Stimulated activated CD8-positive, alpha-beta memory T cell treated with anti-CD3 and anti-CD28 coated beads, Interleukin-15, amount 100 ng/mL, for 24 hours (primary cell): ENCODE measurements around the gene DDX56.
"Not testable (repeated sequence)": the region's sequence is repeated elsewhere in the genome, so short reads cannot be mapped to it uniquely, and the experiment has no call there.

Source experiments
- DNase-seq: peaks from one replicate; pipeline ENCODE4 v3.0.0-alpha.2; 2020; ENCODE audit warnings: low read depth

The DDX56 gene

DNA sequence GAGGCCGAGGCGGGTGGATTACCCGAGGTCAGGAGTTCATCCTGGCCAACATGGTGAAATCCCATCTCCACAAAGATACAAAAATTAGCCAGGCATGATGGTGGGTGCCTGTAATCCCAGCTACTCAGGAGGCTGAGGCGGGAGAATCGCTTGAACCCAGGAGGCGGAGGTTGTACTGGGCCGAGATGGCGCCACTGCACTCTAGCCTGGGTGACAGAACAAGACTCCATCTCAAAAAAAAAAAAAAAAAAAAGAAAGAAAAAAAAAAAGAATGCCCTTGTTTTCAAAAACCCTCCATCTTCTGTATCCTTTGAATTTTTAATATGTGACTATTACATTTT is 11.1 kb downstream of the DDX56 start:
- DNase-seq: not testable (repeated sequence)

DNA sequence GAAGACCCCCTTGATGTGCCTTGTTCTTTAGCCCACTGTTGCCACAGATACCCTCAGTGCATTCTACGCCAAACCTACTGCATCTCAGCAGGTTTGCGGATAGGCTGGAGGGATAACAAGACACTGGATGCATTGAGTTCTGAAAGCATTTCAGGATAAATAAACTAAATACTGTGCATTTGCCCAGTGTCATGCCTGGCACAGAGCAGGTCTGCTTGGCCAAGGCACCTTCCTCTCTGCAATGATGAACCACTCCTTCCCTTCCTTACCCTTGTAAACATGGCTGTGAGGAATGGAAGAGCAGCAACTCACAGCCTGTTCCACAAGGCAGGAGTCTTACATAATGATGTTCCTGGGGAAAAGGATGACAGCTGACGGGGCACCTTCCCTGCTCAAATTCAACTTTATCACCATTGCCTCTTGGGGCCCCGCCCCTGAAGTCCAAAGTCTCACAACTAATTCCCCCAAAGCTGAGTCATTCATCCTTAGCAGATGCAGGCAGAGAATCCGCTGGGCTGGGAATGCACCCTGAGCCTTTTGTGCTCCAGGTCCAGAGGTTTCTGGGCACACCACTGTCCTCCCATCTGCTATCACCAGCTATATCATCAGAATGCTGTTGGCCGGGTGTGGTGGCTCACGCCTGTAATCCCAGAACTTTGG is 11.6 kb downstream of the DDX56 start:
- DNase-seq: no peak

GRCh38 chr7:44561481-44561880 is 12.2 kb downstream of the DDX56 start:
- DNase-seq: no peak

DNA sequence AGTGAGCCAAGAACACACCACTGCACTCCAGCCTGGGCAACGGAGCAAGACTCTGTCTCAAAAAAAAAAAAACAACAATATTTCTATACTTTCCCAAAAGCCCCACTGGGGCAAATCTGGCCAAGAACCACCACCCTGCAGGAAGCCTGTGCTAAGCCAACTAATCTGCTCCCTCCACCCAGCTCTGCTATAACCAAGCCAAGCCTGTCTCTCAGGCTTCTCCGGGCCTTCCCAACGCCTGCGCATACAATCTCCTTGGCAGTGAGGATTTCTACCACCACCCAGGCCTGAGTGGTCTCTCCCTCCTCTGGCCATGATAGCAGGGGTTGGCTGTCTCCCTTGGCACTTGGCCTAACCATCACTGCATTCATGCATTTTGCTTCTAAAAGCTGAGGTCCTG is 14.2 kb downstream of the DDX56 start:
- no peak for DNase-seq

DNA sequence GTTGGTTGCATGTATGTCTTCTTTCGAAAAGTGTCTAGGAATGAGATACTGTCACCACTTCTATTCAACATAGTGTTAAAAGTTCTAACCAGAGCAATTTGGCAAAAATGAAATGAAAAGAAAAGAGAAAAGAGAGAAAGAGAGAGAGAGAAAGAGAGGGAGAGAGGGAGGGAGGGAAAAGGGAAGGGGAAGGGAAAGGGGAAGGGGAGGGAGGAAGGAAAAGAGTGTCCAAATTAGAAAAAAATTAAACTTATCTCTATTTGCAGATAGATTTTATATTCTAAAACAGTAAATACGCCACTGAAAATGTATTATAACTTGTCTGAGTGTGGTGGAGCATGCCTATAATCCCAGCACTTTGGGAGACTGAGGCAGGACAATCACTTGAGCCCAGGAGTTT is 16.2 kb downstream of the DDX56 start:
- DNase-seq: no peak

DNA sequence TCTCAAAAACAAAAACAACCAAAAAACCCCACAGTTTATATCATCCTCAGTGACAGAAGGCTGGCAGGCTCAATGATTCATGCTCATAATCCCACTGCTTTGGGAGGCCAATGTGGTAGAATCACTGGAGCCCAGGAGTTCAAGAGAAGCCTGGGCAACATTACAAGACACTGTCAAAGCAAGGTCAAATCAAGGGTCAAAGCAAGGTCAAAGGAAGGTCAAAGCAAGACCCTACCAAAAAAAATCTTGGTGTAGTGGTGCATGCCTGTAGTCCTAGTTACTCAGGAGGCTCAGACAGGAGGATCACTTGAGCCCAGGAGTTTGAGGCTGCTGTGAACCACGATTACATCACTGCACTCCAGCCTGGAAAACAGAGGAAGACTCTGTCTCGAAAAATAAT is 18.4 kb downstream of the DDX56 start:
- DNase-seq: no peak

- DNase-seq: not testable (repeated sequence)
Measured at GRCh38 chr7:44552473-44553005, 21.2 kb downstream of the DDX56 start.

DNA sequence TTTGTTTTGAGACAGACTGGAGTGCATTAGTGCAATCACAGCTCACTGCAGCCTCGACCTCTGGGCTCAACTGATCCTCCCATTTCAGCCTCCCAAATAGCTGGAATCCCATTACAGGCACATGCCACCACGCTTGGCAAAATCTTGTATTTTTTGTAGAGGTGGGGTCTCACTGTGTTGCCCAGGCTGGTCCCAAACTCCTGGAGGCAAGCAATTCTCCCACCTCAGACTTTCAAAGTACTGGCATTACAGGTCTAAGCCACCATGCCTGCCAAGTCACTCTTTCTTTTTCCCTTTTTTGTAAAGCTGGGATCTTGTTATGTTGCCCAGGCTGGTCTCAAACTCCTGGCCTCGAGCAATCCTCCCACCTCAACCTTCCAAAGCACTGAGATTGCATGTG is 24.3 kb downstream of the DDX56 start:
- DNase-seq: no peak

GRCh38 chr7:44548893-44549292 is 24.8 kb downstream of the DDX56 start:
- DNase-seq: no peak

- DNase-seq: no peak
Measured at GRCh38 chr7:44547536-44548231, 26.0 kb downstream of the DDX56 start.

DNA sequence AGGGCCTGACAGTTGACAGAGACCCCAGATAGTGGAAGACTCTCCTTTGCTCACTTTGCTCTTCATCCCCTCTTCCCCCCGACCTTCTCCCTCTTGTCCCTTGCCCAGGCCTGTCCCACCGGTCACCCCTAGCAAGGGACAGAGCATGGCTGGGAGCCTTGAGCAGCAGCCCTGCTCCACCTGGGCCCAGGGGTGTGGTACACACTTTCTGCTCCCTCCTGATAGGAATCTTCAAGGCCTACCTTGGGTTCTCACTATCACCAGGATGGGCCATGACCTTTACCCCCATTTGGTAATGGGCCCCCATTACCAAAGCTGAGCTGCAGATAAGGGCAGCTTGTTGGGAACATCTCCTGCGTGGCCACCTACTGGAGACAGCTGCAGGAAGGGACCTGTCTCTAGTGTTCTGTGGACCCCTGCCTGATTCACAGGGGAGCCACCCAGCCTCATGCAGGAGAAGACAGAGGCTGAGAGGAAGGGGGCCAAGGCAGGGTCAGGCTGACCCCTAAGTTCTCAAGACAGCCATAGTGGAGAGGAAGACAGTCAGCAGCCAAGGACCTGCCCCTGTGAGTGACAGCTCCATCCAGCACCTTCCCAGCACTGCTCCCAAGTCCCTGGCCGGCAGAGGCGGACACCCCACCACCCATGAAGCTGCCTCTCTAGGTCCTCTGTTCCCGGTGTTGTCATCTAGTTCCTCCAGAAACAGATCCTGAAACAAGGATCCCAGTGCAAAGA is 31.7 kb downstream of the DDX56 start:
- no peak for DNase-seq

DNA sequence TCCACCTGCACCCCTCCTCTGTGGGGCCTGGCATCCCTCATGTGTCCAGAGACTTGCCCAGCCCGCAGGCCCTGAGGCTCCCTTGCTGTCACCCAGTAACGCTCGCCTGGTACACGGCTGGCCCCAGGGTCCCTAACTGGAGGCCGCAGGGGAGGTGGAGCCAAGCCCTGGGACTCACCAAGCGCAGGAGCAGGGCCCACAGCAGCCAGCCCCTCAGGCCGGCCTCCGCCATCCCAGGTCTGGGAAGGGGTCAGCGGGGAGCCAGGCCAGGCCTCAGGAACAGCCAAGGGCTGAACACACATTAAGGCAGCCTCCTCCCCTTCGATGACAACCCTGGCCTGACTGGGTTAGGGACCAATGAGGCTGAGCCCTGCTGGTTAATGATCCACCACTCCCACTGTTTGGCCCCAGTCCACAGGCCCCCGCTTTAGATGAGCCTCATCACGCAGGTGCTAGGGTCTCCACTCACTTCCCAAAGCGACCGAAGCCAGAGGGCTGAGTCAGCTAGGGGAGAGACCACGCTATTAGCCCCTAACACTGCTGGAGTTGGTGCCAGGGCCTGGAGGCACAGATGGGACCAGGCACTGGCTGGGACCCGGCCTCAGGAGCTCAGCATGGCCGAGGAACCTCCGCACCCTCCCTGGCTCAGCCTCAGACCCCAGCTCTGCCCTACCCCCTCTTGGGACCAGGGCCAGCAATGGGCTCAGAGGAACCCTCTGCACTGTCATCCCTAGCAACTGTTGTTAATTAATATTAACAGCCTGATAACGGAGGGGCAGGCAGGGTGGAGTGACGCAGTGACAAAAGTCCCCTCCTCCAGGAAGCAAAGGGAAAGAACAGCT is 32.5 kb downstream of the DDX56 start, which contains the start of gene NPC1L1:
NPC1L1 (minus strand) TSS at position 303 of the 842 bp plus-strand sequence; CDS start at position 232, 71 bp downstream.
- DNase-seq: no peak

GRCh38 chr7:44540592-44541027 is 33.1 kb downstream of the DDX56 start:
- DNase-seq: no peak

DNA sequence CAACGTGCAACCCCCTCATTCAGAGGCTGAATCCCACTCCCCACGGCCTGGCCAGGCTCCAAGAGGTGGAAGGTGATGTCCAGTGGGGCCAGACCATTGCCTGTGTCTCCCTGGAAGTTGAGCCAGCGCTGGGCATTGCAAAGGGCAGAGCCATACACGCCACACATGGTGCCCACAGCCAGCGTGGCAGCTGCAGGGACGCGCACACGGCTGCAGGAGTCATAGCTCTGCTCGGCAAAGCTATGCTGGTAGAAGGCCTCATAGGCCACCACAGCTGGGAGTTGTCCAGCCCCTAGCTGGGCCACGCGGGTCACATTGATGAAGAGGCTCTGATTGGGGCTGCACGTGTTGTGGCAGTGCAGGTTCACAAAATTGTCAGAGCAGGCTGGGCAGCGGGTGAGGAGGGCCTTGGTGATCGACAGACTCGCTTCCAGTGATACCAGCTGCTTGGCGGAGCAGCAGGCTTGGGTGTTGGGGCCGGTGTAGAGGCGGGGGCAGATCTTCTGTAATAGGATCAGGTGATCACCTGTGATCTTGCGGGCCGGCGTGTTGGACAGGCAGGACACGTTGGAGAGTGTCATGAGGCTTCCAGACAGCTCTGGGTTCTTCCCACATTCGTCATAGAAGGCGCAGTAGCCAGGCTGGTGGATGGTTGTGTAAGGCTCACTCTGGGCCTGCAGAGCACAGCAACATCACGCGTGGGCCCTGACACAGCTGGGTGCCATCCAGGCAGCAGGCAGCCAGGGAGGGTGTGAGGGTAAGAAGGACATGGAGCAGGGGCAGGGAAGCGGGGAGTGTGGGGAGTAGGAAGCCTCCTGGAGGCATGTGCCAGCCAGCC is 33.8 kb downstream of the DDX56 start:
- no peak for DNase-seq

DNA sequence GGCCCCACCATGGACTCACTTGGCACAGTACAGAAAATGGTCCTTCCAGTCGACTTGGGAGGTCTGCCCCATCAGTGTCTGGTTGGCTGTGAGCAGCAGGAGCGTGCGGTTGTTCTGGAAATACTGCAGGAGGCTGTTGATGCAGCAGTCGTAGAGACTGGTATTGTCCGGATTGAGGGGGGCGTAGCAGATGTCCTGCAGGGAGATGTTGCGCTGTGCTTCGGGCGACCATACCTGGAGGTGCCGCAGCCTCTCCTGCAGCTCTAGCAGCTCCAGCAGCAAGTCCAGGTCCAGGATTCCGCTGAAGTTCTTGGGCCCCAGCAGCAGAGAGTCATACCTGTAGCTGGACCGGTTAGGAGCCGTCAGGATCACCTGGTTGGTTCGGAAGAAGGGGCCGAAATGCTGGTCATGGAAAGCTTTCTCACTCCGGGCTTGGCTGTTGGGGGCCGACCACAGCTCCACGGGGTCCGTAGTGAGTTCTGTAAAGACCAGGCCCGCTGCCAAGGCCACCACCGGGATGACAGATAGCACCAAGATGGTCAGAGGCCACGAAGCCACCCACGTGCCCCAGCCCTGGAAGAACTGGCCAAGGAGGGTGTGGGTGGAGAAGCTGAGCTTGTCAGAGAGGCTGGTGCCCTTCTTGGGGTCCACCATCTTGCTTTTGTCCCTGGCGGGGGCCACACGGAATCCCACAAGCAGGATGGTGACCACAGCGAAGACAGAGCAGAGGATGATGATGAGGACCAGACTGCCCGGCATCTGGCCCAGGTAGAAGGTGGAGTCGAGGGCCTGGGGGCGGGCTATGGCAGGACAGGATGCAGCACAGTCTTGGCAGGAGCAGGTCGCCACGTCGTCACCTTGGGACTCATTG is 34.7 kb downstream of the DDX56 start:
- no peak for DNase-seq

DNA sequence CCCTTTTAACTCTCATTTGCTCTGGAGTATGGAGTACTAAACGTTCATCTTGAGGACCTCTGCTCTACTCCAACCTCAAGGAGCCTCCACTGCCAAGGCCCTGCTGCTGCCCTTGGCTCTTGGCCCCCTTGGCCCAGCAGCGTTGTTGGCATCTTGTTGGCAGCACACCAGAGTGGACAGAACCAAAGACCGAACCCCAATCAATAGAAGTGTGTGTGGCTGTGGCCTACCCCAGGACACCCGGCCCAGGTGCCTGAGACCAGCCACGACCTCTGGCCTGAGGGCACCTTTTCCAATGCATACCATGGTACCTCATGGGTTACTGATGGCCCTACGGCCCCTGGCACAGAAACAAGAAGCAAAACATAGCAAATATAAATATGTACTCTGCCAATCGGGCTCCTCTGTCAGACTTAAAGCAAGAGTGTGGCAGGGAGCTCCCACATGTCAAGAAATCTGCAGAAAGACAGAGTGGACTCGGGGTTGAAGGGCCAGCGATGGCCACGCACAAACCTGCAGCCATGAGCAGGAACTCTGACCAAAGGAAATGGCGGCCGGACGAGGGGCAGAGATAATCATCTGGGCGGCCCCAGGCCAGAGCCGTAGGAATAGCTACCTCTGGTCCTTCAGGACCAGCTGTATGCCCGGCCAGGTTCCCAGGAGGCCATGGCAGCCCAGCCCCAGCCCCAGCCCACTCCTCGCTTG is 35.5 kb downstream of the DDX56 start:
- no peak for DNase-seq

GRCh38 chr7:44537442-44537841 is 36.3 kb downstream of the DDX56 start:
- DNase-seq: no peak

DNA sequence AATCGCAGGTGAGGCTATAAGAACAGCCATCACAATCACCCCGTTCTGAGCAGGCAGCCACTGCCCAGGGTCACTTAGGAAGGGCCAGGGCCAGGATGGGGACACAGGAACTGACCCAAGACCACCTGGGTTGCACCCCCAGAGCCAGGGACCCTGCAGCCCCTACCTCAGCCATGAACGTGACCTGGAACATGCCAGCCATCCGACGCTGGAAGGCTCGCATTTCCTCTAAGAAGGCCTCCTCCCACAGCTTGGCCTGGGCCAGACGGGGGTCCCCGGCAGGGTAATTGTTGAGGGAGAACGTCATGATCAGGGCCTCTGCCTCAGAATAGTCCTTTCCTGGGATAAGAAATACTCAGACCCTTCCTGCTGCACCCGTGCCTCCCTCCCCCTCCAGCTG is 37.6 kb downstream of the DDX56 start:
- no peak for DNase-seq

DNA sequence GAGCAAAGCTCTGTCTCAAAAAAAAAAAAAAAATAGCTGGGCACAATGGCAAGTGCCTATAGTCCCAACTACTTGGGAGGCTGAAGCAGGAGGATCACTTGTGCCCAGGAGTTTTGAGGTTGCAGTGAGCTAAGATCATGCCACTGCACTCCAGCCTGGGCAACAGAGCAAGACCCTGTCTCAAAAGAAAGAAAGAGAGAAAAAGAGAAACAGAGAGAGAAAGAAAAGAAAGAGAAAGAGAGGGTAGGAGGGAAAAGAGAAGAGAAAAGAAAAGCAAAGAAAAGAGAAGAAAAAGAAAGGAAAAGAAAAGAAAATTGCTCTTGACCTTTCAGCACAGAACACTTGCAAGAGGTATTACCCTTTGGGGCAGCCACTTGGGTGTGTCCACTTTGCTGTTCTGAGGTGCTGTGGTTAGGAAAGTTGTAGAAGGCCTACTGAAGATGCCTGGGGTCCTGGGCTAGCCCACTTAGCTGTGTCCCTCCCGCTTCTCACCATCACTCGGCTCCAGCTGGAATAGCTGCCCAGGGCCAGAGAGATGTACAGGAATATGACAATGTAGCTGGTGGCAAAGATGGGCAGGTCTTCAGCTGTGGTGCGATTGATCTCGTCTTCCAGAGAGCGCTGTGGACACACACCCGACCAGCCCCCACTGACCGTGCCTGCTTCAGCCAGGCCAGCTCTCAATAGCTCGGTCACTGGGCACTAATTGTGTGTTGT is 38.2 kb downstream of the DDX56 start:
- DNase-seq: no peak
